M059J (cell line): ENCODE data around the gene EFCAB8. TPM values are rescaled to one million over a fixed set of nuclear protein-coding genes. Genes with fewer than 3 reads are reported as not detected.
"Not testable (repeated sequence)": the region's sequence is repeated elsewhere in the genome, so short reads cannot be mapped to it uniquely, and the experiment has no call there.

Experiments
- DNase-seq: peaks from one replicate; pipeline ENCODE4 v3.0.0-alpha.2; 2012; ENCODE audit warnings: low read depth
- total RNA-seq: library from RNA; depleted of rRNA; stranded (reverse); fragments of >200 nt; shearing (Covaris generic); gene quantifications from 2 replicates; pipeline ENCODE4 v1.2.3, GENCODE V29; 2014

EFCAB8 gene
- total RNA-seq, 1 experiment from 2014 or later, result not detected

DNA sequence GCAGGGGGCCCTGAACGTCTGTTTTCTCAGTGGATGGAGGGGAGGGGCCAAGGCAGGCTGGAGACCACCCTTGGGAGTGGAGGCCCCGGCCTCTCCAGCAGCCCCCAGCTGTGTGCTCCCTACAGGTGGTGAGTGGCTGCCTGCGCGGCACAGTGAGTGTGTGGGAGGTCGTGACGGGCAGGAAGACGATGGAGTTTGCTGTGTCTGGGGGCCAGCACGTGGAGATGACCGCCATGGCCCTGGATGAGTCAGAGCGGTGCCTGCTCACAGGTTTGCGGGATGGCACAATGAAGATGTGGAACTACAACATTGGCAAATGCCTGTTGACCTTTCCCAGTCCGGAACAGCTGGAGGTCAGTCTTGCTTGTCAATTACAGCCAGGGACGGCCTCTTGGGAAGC is 52.6 kb downstream of the EFCAB8 start:
- no peak for DNase-seq

DNA sequence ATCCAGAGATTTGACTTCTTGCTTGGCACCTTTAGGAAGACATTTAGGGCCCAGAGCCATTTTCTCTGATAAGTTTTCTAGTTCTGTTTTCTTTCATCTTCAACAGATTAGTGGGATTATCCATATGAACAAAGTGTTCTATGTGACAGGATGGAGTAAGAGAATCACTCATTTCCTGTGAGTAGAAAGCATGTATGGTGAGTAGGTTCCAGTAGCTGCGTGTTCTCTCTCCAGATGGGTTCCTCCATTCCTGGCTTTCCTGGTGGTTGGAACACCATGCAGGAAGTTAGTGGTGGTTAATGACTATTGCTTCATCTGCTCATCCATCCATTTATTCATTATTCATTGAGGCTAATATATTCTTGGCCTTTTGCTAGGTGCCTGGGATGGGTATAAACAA is 54.0 kb downstream of the EFCAB8 start:
- no peak for DNase-seq

DNA sequence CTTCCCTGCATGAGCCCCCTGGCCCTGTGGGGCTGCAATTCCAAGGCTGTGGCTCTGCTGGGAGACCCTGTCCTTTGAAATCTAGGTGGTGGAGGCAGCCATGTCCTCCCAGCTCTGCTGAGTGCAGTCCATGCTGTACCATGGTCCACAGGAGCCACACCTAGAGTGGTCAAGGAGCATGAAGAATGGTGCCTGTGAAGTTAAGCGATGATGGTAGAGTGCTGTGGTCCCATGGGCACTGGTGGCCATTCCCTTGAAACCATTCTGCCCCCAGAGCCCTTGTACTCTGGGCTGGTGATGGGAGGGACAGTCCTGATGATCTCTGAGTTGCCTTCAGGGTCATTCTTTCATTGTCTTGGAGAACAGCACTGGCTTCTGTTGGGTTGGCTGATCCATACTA is 55.3 kb downstream of the EFCAB8 start:
- DNase-seq, result no peak

DNA sequence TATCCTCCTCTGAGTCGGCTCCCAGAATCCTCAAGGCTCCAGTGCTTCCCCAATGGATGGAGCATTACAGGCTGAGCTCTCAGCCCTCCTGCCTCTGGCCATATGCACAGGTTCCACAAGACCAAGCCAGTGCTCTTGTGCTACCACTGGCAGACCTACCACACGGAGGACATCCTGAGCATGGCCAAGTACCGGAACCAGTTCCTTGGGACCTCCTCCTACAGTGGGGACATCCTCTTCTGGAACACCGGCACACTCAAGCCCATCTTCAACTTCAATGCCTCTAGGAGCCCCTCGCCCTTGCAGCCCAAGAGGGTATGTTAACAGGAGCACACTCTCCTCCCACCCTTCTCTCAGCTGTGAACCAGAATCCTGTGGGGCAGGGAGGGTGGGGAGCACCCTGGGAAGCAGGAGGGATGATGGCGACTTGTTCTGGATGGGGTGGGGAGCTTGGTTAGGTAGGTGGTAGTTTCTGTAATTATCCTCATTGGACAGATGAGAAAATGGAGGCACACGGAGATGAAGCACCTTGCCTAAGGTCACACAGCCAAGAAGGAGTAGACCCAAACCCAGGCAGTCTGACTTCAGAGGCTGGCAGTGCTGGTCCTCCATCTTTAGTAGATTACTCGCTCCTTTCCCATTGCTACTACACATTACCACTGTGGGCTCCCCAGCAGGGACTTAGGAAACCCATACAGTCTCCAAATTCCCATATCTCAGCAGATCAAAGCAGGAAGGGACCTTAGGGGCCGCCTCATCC is 58.6 kb downstream of the EFCAB8 start:
- no peak for DNase-seq

DNA sequence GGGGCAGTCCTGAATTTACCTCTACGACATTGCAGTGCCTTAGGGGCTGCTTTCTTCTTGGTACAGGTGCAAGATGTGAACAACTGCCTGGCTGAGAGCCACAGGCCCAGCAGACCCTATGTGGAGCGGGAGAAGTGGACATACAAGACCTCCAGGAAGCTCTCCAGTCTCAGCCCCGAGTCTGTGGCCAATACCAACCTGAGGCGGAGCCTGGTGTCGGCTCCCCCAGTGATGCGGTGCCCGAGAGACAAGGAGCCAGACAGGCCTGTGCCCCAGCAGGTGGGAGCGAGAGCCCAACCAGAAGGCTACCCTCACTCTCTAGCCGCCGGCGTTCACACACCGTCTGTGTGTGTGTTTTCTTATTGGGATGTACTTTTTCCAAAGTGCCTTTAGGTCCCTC is 59.6 kb downstream of the EFCAB8 start:
- no peak for DNase-seq

DNA sequence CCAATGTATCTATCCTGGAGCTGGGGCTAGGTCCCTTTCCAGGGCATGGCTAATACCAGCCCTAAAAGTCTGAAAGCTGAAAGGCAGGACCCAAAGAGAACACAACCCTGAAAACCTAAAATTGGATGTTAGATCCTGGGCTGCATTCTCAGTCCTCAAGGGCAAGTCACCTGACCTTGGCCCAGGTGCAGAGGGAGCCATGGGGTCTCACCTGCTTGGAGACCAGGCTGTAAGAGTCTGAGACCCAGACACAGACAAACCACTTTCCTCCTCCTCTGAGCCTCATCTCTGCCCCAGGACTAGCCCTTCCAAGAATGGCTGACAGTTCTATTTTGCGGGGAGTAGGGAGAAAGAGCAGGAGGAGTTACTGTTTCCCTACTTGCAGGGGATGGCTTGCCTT is 60.0 kb downstream of the EFCAB8 start:
- no peak for DNase-seq

DNA sequence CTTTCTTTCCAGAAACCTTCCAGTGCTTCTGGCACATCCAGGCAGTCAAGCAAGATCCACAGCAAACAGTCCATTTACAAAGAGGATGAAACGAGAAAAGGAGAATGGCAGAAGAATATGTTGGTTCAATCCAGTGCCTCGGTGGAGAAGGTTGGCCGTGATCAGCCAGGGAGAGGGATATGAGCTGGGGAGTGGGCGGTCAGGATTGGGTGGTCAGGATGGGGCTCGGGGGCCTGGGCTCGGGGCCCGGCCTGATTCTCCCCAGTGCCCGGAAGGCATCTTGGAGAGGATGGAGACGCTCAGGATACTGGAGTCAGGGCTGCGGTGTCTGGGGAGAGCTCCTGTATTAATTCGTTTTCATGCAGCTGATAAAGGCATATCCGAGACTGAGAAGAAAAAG is 61.3 kb downstream of the EFCAB8 start:
- DNase-seq, result no peak

DNA sequence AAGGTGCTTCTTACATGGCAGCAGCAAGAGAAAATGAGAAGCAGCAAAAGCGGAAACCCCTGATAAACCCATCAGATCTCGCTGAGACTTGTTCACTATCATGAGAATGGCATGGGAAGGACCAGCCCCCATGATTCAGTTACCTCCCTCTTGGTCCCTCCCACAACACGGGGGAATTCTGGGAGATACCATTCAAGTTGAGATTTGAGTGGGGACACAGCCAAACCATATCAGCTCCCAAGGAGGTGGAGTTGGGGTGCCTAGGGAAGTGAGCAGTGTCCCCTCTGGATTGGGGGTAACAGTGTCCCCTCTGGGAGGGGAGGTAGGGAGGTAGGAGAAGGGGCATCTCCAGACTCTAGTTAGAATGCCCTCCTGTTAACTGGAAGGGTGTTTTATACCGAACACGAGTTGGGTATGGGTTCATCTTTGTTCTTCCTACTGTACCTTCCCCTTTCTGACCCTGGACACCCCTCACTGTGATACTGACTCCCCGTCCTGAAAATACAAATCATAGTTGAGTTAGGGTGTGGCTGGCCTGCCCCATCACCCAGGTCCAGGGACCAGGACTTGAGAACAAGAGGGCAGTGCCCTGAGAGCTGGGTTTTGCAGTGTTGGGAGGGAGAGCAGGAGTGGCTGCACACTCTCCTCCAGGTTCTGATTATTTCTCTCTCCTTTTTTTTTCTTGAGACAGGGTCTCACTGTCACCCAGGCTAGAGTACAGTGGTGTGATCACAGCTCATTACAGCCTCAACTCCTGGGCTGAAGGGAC is 62.0 kb downstream of the EFCAB8 start:
- DNase-seq, result no peak

DNA sequence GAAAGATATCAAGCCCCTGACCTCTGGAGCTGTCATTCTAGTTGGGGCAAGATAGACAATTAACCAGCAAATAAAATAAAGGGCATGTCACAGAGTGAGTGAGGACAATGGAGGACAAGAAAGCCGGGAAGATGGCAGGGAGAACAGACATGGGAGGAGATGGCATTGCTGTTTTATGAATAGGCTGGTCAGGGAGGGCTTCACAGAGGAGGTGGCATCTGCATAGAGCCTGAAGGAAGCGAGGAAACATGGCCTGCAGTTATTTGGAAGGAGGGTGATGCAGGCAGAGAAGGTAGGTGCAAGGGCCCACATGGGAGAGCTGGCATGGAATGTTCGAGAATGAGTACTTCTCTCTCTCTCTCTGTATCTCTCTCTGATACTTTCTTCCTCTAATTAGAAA is 63.7 kb downstream of the EFCAB8 start:
- DNase-seq, result no peak

DNA sequence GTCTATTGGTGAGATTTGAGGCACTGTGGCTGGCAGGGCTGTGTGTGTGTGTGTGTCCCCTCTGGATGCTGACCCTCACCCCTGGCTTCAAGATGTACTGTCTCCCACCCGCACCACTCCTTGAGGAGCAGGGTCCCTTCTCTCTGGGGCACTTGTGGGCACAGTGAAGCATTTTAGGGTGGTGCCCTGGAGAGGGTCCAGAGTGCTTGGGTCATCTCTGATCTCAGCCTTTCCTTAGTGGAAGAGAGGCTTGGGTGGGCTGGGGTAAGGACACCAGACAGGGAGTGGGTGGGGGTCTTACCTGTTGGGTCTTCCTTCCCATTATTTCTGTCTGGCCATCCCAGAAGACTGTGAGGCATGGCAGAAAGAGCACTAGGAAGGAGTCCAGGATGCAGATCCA is 66.1 kb downstream of the EFCAB8 start:
- no peak for DNase-seq

DNA sequence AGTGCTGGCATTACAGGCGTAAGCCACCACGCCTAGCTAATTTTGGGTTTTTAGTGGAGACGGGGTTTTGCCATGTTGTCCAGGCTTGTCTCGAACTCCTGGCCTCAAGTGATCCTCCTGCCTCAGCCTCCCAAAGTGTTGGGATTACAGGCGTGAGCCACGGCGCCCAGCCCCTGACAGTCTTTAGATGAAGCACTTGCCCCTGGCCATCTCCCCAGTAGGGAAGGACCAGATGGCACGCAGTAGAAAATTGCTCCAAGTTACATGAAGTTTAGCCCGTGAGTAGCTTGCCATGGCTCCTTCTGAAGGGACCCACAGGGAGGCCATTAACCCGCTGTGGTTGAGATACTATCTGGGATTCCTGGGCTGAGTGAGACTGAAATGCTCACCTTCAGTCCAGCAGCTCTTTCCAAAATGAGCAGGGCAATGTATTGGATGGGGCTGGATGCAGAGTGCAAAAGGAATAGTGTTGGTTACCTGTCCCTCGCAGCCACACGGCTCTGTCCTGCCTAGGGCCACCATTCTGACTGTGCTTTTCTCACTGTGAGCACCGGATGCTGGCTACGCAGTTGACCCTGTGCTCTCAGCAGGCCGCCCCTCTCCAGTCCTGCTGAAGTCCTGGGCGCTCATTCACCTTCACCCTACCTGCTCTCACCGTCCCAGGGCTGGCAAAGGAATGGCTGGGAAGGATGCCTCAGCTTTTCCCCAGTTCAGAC is 66.9 kb downstream of the EFCAB8 start:
- no peak for DNase-seq

DNA sequence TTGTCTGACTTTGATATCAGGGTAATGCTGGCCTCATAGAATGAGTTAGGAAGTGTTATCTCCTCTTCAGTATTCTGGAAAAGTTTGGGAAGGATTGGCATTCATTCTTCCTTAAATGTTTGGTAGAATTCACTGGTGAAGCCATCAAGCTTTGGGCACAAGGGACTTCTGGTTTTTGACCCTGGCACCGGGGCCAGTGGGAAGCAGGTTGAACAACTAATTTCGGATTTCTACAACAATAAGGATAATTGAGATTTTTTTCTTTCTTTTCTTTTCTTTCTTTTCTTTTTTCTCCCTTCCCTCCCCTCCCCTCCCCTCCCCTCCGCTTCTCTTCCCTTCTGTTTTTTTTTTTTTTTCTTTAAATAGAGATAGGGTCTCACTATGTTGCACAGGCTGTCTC is 70.4 kb downstream of the EFCAB8 start:
- DNase-seq, result no peak

DNA sequence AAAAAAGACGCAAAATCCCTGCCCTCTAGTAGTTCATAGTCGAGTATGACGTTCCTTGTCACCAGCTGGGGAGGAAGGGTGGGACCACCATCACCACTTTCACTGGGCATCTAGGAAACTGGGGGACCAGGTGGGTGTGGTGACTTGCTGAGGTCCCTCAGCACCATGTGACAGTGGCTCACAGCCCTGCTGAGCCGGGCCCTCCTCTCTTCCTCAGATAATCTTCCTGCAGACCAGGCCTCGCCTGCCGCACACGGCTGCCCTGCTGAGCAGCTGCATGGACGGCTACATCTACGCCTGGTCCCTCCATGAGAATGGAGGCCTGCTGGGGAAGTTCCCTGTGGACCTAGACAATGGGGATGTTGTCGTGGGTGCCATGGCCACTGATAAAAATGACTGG is 71.5 kb downstream of the EFCAB8 start:
- no peak for DNase-seq

DNA sequence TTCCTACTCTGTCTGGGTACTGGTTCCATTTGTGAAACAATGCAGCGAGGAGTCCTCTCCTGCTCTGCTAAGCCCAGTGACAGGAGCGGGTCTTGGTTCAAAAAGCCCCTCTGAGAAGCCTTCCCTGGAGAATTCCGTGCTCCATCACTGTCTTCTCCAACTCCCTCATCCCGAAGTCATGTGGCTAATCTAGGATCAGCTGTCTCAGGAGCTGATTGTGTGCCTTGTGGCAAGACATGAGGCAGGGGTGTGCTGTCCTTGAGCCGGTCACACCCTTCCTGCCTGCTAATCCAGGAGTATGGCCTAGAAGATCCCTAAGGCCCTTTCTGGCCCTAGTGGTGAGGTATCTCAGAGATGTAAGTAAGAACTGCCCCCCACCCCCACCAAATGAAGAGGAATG is 72.0 kb downstream of the EFCAB8 start:
- DNase-seq, result no peak

DNA sequence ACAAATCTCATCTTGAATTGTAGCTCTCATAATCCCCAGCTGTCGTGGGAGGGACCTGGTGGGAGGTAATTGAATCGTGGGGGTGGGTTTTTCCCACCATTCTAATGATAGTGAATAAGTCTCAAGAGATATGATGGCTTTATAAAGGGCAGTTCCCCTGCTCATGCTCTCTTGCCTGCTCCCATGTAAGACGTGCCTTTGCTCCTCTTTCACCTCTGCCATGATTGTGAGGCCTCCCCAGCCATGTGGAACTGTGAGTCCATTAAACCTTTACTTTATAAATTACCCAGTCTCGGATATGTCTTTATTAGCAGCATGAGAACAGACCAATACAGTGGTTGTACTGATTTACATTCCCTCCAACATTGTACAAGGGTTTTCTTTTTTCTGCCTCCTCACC is 75.9 kb downstream of the EFCAB8 start:
- no peak for DNase-seq

DNA sequence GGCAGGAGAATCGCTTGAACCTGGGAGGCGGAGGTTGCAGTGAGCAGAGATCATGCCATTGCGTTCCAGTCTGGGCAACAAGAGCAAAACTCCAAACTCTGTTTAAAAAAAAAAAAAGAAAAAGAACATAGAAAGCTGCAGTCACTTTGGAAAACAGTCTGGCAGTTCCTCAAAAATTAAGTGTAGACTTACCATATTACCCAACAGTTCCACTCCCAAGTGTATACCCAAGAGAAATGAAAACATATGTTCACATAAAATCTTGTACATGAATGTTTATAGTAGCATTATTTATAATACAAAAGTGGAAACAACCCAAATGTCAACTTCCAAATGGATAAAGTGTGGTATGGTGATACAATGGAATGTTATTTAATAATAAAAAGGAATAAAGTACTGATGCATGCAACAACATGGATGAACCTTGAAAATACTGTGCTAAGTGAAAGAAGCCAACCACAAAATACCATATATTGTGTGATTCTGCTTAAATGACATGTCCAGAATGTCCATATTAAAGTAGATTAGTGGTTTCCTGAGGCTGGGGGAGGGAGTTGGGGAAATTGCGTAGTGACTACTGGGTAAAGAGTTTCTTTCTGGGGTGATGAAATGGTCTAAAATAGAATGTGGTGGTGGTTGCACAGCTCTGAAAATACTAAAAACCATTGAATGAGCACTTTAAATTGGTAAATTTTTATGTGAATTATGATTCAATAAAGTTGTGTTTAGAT is 82.6 kb downstream of the EFCAB8 start:
- DNase-seq, result no peak

DNA sequence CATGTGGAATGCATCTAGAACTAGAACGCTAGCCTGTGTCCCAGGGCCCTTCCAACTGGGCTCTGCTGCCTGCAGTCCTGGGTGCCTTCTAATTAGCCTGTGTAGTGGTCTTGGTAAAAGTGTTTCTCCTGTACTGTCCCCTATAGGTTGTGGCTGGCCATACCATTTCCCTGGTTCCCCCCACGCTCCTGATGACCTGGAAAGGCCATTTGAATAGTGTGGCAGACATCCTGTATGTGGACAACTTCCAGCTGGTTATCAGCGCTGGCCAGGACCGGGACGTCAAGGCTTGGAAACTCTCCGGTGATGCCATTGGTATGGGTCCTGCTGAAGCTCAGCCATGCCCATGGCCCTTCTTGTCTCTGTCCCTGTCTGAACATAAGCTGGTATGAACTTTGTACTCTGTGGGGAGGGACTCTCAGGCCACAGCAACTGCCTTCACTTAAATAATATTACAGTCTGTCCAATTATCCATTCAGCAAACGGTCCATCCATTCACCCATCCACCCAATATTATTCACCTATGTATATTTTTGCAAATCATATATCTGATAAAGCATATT is 84.8 kb downstream of the EFCAB8 start:
- DNase-seq, result no peak

DNA sequence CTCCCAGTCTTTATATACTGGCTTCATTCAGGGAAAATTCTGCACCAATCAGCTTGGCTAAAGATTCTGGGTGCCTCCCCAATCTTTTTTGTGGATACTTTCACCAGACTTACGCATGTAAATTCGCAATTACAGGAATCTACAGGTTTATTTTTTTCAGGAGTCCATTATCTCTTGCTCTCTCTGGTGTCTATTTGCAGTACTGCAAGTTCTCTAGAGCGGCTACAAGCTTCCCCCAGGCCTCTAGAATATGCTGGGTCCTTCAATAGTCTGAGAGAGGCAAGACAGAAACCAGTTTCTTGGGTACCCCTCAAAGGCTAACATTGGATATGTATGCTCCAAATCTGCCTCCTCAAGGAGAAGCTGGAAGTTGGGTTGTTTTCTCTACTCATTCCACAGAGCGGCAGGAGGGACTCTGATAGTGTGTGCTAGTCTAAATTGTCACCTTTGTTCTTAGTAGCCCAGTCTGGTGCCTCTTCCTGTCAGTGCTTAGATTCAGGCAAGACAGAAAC is 87.0 kb downstream of the EFCAB8 start:
- peak; percentile 38 for DNase-seq

DNA sequence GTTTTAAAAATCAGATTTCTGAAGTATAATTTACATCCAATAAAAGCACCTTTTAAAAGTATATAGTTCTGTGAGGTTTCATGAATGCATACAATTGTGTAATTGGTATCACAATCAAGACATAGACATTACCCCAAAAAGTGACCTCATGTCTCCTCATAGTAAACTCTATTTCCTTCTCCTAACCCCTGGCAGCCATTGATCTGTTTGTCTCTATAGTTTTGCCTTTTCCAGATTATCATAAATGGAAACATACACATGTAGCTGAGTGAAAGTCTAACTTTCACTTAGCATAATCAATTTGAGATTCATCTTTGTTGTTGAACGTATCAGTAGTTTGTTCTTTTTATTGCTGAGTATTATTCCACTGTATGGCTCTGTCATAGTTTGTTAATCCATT is 87.9 kb downstream of the EFCAB8 start:
- DNase-seq, result no peak

DNA sequence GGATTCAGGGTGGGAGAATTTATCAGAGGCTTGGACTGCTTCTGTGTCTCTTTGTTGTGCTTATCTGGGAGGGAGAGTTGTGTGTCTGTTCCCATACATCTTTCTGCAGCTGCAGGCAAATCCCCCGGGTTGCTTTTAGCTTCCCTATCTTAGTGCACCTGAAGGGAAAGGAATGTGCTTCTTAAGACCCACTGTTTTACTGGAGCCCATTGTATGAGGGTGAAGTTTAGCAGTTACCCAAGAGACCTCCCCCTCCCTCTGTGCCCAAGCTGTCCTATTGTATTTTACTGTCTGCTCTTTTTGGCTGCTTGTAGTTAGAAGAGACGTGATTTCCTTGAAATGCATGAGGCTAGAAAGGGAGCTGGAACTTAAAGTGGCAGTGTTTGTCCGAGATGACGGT is 91.8 kb downstream of the EFCAB8 start:
- not testable (repeated sequence) for DNase-seq

DNA sequence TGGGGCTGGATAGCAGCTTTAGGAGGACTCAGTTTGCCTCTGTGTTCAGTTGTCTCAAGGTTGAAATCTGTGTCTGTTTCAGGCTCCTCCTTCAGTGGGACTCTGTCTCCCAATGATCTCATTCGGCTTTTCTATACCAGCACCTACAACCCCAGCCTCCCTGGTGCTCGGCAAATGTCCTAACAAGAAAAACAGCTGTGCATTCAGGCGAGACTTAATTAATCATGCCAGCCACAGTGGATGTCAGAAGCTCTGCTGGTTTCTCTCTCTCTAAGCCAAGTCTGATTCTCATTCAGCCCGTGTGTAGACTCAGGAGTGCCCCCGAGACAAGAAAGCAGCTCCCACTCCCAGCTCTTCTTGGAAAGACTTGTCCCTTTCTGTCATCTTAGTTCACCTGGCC is 98.7 kb downstream of the EFCAB8 start:
- DNase-seq, result no peak

DNA sequence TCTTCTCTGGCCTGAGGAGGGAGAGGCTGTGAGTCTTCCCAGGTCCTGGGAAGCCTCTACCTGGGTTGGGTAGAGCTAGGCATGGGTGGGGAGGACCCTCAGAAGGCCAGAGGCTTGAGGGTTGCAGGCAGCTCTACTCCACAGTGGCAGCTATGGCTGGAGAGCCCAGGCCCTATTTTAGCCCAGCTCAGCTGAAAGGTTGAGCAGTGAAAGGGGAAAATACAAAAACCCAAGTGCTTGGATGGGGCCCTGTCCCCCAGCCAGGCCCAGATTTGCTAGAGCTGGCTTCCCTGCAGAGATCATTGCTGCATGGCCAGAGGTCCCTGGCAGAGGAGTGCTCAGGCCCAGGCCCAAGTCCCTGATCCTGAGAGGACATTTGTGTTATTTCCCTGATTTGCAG is 99.9 kb downstream of the EFCAB8 start:
- no peak for DNase-seq
